K562 (cell line): ENCODE measurements around the gene TUT7. TPM values are rescaled to one million over a fixed set of nuclear protein-coding genes. Genes with fewer than 3 reads are reported as not detected.

Experiments
- CCNT2 ChIP-seq: IDR thresholded peaks from 2 replicates; pipeline ENCODE4 v1.6.1; 2011; ENCODE audit warnings: borderline replicate concordance, low read depth, mild to moderate bottlenecking, moderate library complexity, mixed read lengths, low read length; ENCODE audit not compliant: insufficient read length; ENCODE audit errors: extremely low read depth
- CEBPZ ChIP-seq: fragments of 150-350 bp; IDR thresholded peaks from 2 replicates; pipeline ENCODE4 v1.6.1; 2014; ENCODE audit warnings: low read depth, mild to moderate bottlenecking, low read length, borderline replicate concordance
- E2F6 ChIP-seq, 2 experiments: IDR thresholded peaks; 2 replicates each; pipeline ENCODE4 v1.6.1; 2011; ENCODE audit warnings: borderline replicate concordance in 1 of 2, control low read depth in 1 of 2, low read depth in 1 of 2, low read length in 1 of 2, mild to moderate bottlenecking in 1 of 2, mixed read lengths in 1 of 2, moderate library complexity in 1 of 2; ENCODE audit not compliant: insufficient read depth in 1 of 2, insufficient read length in 1 of 2, poor library complexity in 1 of 2, severe bottlenecking in 1 of 2; ENCODE audit errors: extremely low read depth in 1 of 2
- EP400 ChIP-seq: fragments of 450-650 bp; IDR thresholded peaks from 2 replicates; pipeline ENCODE4 v1.6.1; 2017; ENCODE audit warnings: antibody characterized with exemption, mild to moderate bottlenecking, moderate library complexity
- FOXK2 ChIP-seq, 2 experiments: fragments of 450-650 bp; IDR thresholded peaks in 1 of 2; conservative IDR thresholded peaks in 1 of 2; 2 replicates each; pipeline ENCODE4 v1.6.1; 2016; ENCODE audit warnings: low read depth in 2 of 2, mild to moderate bottlenecking in 1 of 2
- ID3 ChIP-seq, 2 experiments: fragments of 250-450 bp in 1 of 2; fragments of 450-650 bp in 1 of 2; sonication (Bioruptor Pico) in 1 of 2; IDR thresholded peaks; 2 replicates each; pipeline versions ENCODE4 v1.6.1 to v1.8.0; 2016 to 2021; ENCODE audit warnings: mild to moderate bottlenecking in 2 of 2, moderate library complexity in 2 of 2, missing compliant biosample characterization in 1 of 2, missing genetic modification characterization in 1 of 2
- L3MBTL2 ChIP-seq: fragments of 450-650 bp; IDR thresholded peaks from 2 replicates; pipeline ENCODE4 v1.6.1; 2016; ENCODE audit warnings: mild to moderate bottlenecking, moderate library complexity
- LCOR ChIP-seq: sonication (generic); formaldehyde crosslinking; IDR thresholded peaks from 2 replicates; pipeline ENCODE4 v1.8.0; 2022; ENCODE audit warnings: mild to moderate bottlenecking, missing genetic modification reagents
- MYNN ChIP-seq, 2 experiments: sonication (generic); formaldehyde crosslinking in 1 of 2; IDR thresholded peaks; 2 replicates each; pipeline versions ENCODE4 v1.5.0 to v1.6.1; 2016 to 2020; ENCODE audit warnings: antibody characterized with exemption in 1 of 2, missing genetic modification reagents in 1 of 2
- NKRF ChIP-seq: fragments of 450-650 bp; IDR thresholded peaks from 2 replicates; pipeline ENCODE4 v1.6.1; 2016; ENCODE audit warnings: borderline replicate concordance
- TCF3 ChIP-seq: sonication (generic); formaldehyde crosslinking; IDR thresholded peaks from 2 replicates; pipeline ENCODE4 v1.4.0; 2020; ENCODE audit warnings: mild to moderate bottlenecking, missing genetic modification reagents
- XRCC5 ChIP-seq: fragments of 200-400 bp; formaldehyde crosslinking; IDR thresholded peaks from 2 replicates; pipeline ENCODE4 v1.6.1; 2017; ENCODE audit warnings: low read depth, mild to moderate bottlenecking, low read length
- polyA plus RNA-seq, 8 experiments: library from polyadenylated mRNA; depleted of rRNA in 4 of 8; stranded (reverse) in 5 of 8; unstranded in 3 of 8; fragments of >200 nt; fragmentation: Nextera tagmentation in 2 of 8; fragmentation: Illumina TruSeq in 1 of 8; extraction: Ambion mirVana in 2 of 8; extraction: Trizol in 1 of 8; gene quantifications; 2 replicates each; pipeline versions ENCODE4 v1.2.1 to v1.2.3, GENCODE V29; 2011 to 2014; ENCODE audit warnings: inconsistent platforms in 1 of 8, missing spikeins in 1 of 8
- total RNA-seq, 7 experiments: library from RNA; depleted of rRNA in 6 of 7; stranded (reverse); fragments of >200 nt in 6 of 7; fragmentation: Illumina TruSeq in 2 of 7; extraction: Trizol in 2 of 7; gene quantifications; 2 replicates each; pipeline versions ENCODE4 v1.2.1 to v1.2.3, GENCODE V29; 2011 to 2021; ENCODE audit warnings: low replicate concordance in 1 of 7

Gene TUT7
- total and polyA plus RNA-seq, 9 of the 15 experiments (the other 6 are each of a cell fraction or from before 2014, with no cell fraction given) = 5.9 to 26.9 (median 15.2) TPM

- TF ChIP-seq EP400 = peak; percentile 58
- peak; percentile 43 to 59; a peak in 3 of 4 replicates for TF ChIP-seq FOXK2 (conservative IDR thresholded peaks at IDR 0.05 in 1 of 2, IDR thresholded peaks at IDR 0.05 in 1 of 2; ENCODE audit: low read depth in 2 of 2)
- peak; percentile 88; the same call in 1 of the 2 replicates for TF ChIP-seq LCOR (CRISPR knock-in tag)
- TF ChIP-seq NKRF = peak; percentile 60; the same call in 1 of the 2 replicates
- no peak for TF ChIP-seq TCF3
- TF ChIP-seq CCNT2 = peak; percentile 71
- peak; percentile 77 for TF ChIP-seq L3MBTL2
- peak in 1 of 2 experiments; percentile 47 for TF ChIP-seq E2F6 (IDR thresholded peaks at IDR 0.05; ENCODE audit: borderline replicate concordance in 1 of 2, extremely low read depth in 1 of 2, insufficient read depth in 1 of 2, insufficient read length in 1 of 2, low read depth in 1 of 2, low read length in 1 of 2, poor library complexity in 1 of 2, severe bottlenecking in 1 of 2)
- TF ChIP-seq ID3 (CRISPR knock-in tag; IDR thresholded peaks at IDR 0.05) = no peak
- TF ChIP-seq ID3 (tag; IDR thresholded peaks at IDR 0.05) = 0 out of 2 replicates have a peak, but pooled peaks have one; percentile 24
- peak; percentile 45; the same call in 1 of the 2 replicates for TF ChIP-seq XRCC5
- TF ChIP-seq CEBPZ = no peak
- TF ChIP-seq MYNN (IDR thresholded peaks at IDR 0.05) = no peak
- TF ChIP-seq MYNN (CRISPR knock-in tag; IDR thresholded peaks at IDR 0.05) = no peak
Observed at GRCh38 chr9:86354011-86354817, at the start of gene TUT7 (continued).
